Fibroblast of pulmonary artery (primary cell): ENCODE data around the gene DPP4.

ENCODE experiments used
- DNase-seq: peaks from one replicate; pipeline ENCODE4 v3.0.0-alpha.2; 2010; ENCODE audit warnings: low read depth
- H3K4me3 ChIP-seq: replicated peaks from 2 replicates; pipeline ENCODE4 v1.5.1; 2011; ENCODE audit warnings: low read depth, mild to moderate bottlenecking, control low read depth, low read length, moderate library complexity
- CTCF ChIP-seq: IDR thresholded peaks from 2 replicates; pipeline ENCODE4 v1.5.1; 2011; ENCODE audit warnings: mild to moderate bottlenecking, control low read depth, low read length, inconsistent platforms; ENCODE audit errors: missing control alignments

The DPP4 gene

GRCh38 chr2:162069267-162069903 lies 4.6 kb downstream of the DPP4 start:
- DNase-seq, result no peak
- no peak overlapping the region for H3K4me3 ChIP-seq
- TF ChIP-seq CTCF, result no peak

GRCh38 chr2:162067596-162067995 lies 6.4 kb downstream of the DPP4 start:
- TF ChIP-seq CTCF, result no peak

GRCh38 chr2:162065767-162066166 lies 8.2 kb downstream of the DPP4 start:
- no peak for TF ChIP-seq CTCF
- H3K4me3 ChIP-seq, result no peak overlapping the region
- DNase-seq, result no peak

More at GRCh38 chr2:162067596-162067995, 6.4 kb downstream of the DPP4 start:
- no peak overlapping the region for H3K4me3 ChIP-seq
- DNase-seq, result no peak

- no peak for DNase-seq
- H3K4me3 ChIP-seq, result no peak overlapping the region
- no peak for TF ChIP-seq CTCF
Observed at GRCh38 chr2:162063899-162064298, 10.1 kb downstream of the DPP4 start.

- no peak for TF ChIP-seq CTCF
- no peak for DNase-seq
- H3K4me3 ChIP-seq, result no peak overlapping the region
Observed at GRCh38 chr2:162063281-162063680, 10.7 kb downstream of the DPP4 start.

- H3K4me3 ChIP-seq, result no peak overlapping the region
- no peak for TF ChIP-seq CTCF
- no peak for DNase-seq
Observed at GRCh38 chr2:162062559-162062958, 11.5 kb downstream of the DPP4 start.

- H3K4me3 ChIP-seq, result no peak overlapping the region
- TF ChIP-seq CTCF, result no peak
- no peak for DNase-seq
Observed at GRCh38 chr2:162061021-162061420, 13.0 kb downstream of the DPP4 start.
